Smooth muscle cell (in vitro differentiated cells): ENCODE measurements around the gene FLG. TPM values are rescaled to one million over a fixed set of nuclear protein-coding genes. Genes with fewer than 3 reads are reported as not detected.
"Not testable (repeated sequence)": the region's sequence is repeated elsewhere in the genome, so short reads cannot be mapped to it uniquely, and the experiment has no call there.

Source experiments
- DNase-seq: peaks from one replicate; lab custom pipeline; 2025; ENCODE audit not compliant: unreplicated experiment; lab: John Stamatoyannopoulos, UW
- H2AFZ ChIP-seq: fragments of 200-600 bp; sonication (generic); 2 replicates; pipeline ENCODE4 v1.6.0; 2016; ENCODE audit warnings: antibody characterized with exemption, low read depth, mild to moderate bottlenecking
- H3F3A ChIP-seq: fragments of 200-600 bp; sonication (generic); 2 replicates; pipeline ENCODE4 v1.6.0; 2017; ENCODE audit warnings: antibody characterized with exemption, low read depth
- H3K27ac ChIP-seq: fragments of 200-600 bp; sonication (generic); 2 replicates; pipeline ENCODE4 v1.5.1; 2016; ENCODE audit warnings: low read depth, mild to moderate bottlenecking
- H3K27me3 ChIP-seq: fragments of 200-600 bp; sonication (generic); 2 replicates; pipeline ENCODE4 v1.6.1; 2016; ENCODE audit warnings: low read depth, mild to moderate bottlenecking
- H3K36me3 ChIP-seq: fragments of 200-600 bp; sonication (generic); 2 replicates; pipeline ENCODE4 v1.5.1; 2016; ENCODE audit warnings: low read depth
- H3K4me1 ChIP-seq: fragments of 200-600 bp; sonication (generic); 2 replicates; pipeline ENCODE4 v1.5.1; 2016; ENCODE audit warnings: low read depth
- H3K4me2 ChIP-seq: fragments of 200-600 bp; sonication (generic); 2 replicates; pipeline ENCODE4 v1.6.0; 2016; ENCODE audit warnings: mild to moderate bottlenecking
- H3K4me3 ChIP-seq: fragments of 200-600 bp; sonication (generic); 2 replicates; pipeline ENCODE4 v1.5.1; 2016; ENCODE audit warnings: mild to moderate bottlenecking
- H3K79me2 ChIP-seq: fragments of 200-600 bp; sonication (generic); 2 replicates; pipeline ENCODE4 v1.6.0; 2016; ENCODE audit warnings: low read depth, mild to moderate bottlenecking
- H3K9ac ChIP-seq: fragments of 200-600 bp; sonication (generic); 2 replicates; pipeline ENCODE4 v1.6.0; 2016; ENCODE audit warnings: low read depth
- H3K9me3 ChIP-seq: fragments of 200-600 bp; sonication (generic); replicated peaks from 2 replicates; pipeline ENCODE4 v1.5.1; 2016; ENCODE audit warnings: low read depth
- H4K20me1 ChIP-seq: fragments of 200-600 bp; sonication (generic); 2 replicates; pipeline ENCODE4 v1.6.0; 2016; ENCODE audit warnings: low read depth
- CTCF ChIP-seq: fragments of 200-600 bp; sonication (generic); IDR thresholded peaks from 2 replicates; pipeline ENCODE4 v1.5.1; 2017; ENCODE audit warnings: borderline replicate concordance, mild to moderate bottlenecking, antibody characterized with exemption; ENCODE audit not compliant: insufficient read depth, poor library complexity, severe bottlenecking
- WGBS: methylation state at CpG from one replicate; pipeline ENCODE4 v1.1.7; 2016; ENCODE audit warnings: low lambda C conversion rate; 5-methylcytosine and 5-hydroxymethylcytosine counted together
- polyA plus RNA-seq: library from polyadenylated mRNA; unstranded; fragments of >200 nt; fragmentation: Nextera tagmentation; extraction: Ambion mirVana; gene quantifications from 2 replicates; pipeline ENCODE4 v1.2.1, GENCODE V29; 2016
- total RNA-seq: library from RNA; depleted of rRNA; stranded (reverse); fragments of >200 nt; gene quantifications from 2 replicates; pipeline ENCODE4 v1.2.3, GENCODE V29; 2014

FLG gene
- total and polyA plus RNA-seq, 2 experiments from 2014 or later, result not detected

GRCh38 chr1:152309955-152310354 lies 15.1 kb downstream of the FLG start:
- WGBS, result 85% methylated on average over 9 of the region's 9 CpGs
- H3K4me1 ChIP-seq, result no peaks in the 10 kb centered on the region
- DNase-seq, result no peak

GRCh38 chr1:152309320-152309901 lies 15.6 kb downstream of the FLG start:
- not testable (repeated sequence) for H3K27me3 ChIP-seq, H4K20me1 ChIP-seq, DNase-seq, H3F3A ChIP-seq, H3K79me2 ChIP-seq, H3K4me3 ChIP-seq, H3K9ac ChIP-seq, H3K4me2 ChIP-seq, H3K9me3 ChIP-seq, H3K4me1 ChIP-seq, H2AFZ ChIP-seq, H3K27ac ChIP-seq, H3K36me3 ChIP-seq
- WGBS, result 77% methylated on average over 17 of the region's 17 CpGs

More at GRCh38 chr1:152309955-152310354, 15.1 kb downstream of the FLG start:
- Histone ChIP-seq H3K4me2 (no peak overlapping the region), H2AFZ (no peak overlapping the region), H3K9ac (no peak overlapping the region), H3K27me3 (no peaks in the 10 kb centered on the region), H3F3A (no peaks in the 10 kb centered on the region), H3K4me3 (no peak overlapping the region), H4K20me1 (no peaks in the 10 kb centered on the region), H3K9me3 (no peaks in the 10 kb centered on the region), H3K27ac (no peak overlapping the region), H3K36me3 (no peaks in the 10 kb centered on the region), H3K79me2 (no peaks in the 10 kb centered on the region)
- TF ChIP-seq CTCF, result no peak

- H3K36me3 ChIP-seq, H4K20me1 ChIP-seq, H3K27ac ChIP-seq, H3K4me2 ChIP-seq, H3K79me2 ChIP-seq, H3K27me3 ChIP-seq, H3K9ac ChIP-seq, H3F3A ChIP-seq, H3K4me3 ChIP-seq, DNase-seq, H3K4me1 ChIP-seq, H3K9me3 ChIP-seq, H2AFZ ChIP-seq: not testable (repeated sequence)
- WGBS, result 80% methylated on average over 7 of the region's 7 CpGs
Observed at GRCh38 chr1:152308758-152309157, 16.3 kb downstream of the FLG start.

GRCh38 chr1:152307970-152308369 lies 17.1 kb downstream of the FLG start:
- WGBS, result 87% methylated on average over 8 of the region's 8 CpGs
- H4K20me1 ChIP-seq, result not testable (repeated sequence)

GRCh38 chr1:152306123-152306522 lies 18.9 kb downstream of the FLG start:
- H3K4me2 ChIP-seq, H3K79me2 ChIP-seq, H3K4me3 ChIP-seq, H3K4me1 ChIP-seq, H4K20me1 ChIP-seq, H3F3A ChIP-seq, H3K36me3 ChIP-seq, H2AFZ ChIP-seq, H3K27ac ChIP-seq, H3K27me3 ChIP-seq, DNase-seq, H3K9me3 ChIP-seq, H3K9ac ChIP-seq: not testable (repeated sequence)
- WGBS, result 85% methylated on average over 10 of the region's 10 CpGs

More at GRCh38 chr1:152307970-152308369, 17.1 kb downstream of the FLG start:
- H3K4me1 ChIP-seq, DNase-seq, H2AFZ ChIP-seq, H3K4me2 ChIP-seq, H3K9me3 ChIP-seq, H3F3A ChIP-seq, H3K27me3 ChIP-seq, H3K79me2 ChIP-seq, H3K27ac ChIP-seq, H3K36me3 ChIP-seq, H3K9ac ChIP-seq, H3K4me3 ChIP-seq: not testable (repeated sequence)

- not testable (repeated sequence) for H3K36me3 ChIP-seq, H3K27ac ChIP-seq, DNase-seq, H3K9me3 ChIP-seq, H3K79me2 ChIP-seq, H3F3A ChIP-seq, H4K20me1 ChIP-seq, H3K4me1 ChIP-seq, H3K4me3 ChIP-seq, H3K27me3 ChIP-seq, H3K4me2 ChIP-seq, H3K9ac ChIP-seq, H2AFZ ChIP-seq
- 89% methylated on average over 12 of the region's 12 CpGs for WGBS
Observed at GRCh38 chr1:152304773-152305172, 20.3 kb downstream of the FLG start.

GRCh38 chr1:152303139-152303872 lies 21.7 kb downstream of the FLG start:
- H3K27me3 ChIP-seq, H2AFZ ChIP-seq, H3K9me3 ChIP-seq, H3K4me3 ChIP-seq, H3K27ac ChIP-seq, H3K4me1 ChIP-seq, H3K9ac ChIP-seq, H4K20me1 ChIP-seq, H3F3A ChIP-seq, DNase-seq, H3K4me2 ChIP-seq, H3K79me2 ChIP-seq, H3K36me3 ChIP-seq: not testable (repeated sequence)
- 81% methylated on average over 24 of the region's 25 CpGs for WGBS

GRCh38 chr1:152256394-152256793 lies 68.6 kb downstream of the FLG start:
- H2AFZ ChIP-seq, H3K4me3 ChIP-seq, H3K9ac ChIP-seq, H3K36me3 ChIP-seq, H3F3A ChIP-seq, H3K27ac ChIP-seq, H3K9me3 ChIP-seq, H4K20me1 ChIP-seq, H3K4me2 ChIP-seq, H3K4me1 ChIP-seq, DNase-seq, H3K79me2 ChIP-seq, H3K27me3 ChIP-seq: not testable (repeated sequence)
- WGBS, result 82% methylated on average over 18 of the region's 21 CpGs
